HEK293T (cell line): ENCODE data around the gene KDM2B.

Source experiments
- ARNT ChIP-seq: fragments of 450-650 bp; IDR thresholded peaks from 2 replicates; pipeline ENCODE4 v1.6.1; 2017; ENCODE audit warnings: mild to moderate bottlenecking
- FOXA1 ChIP-seq: fragments of 450-650 bp; IDR thresholded peaks from 2 replicates; pipeline ENCODE4 v1.6.1; 2016; ENCODE audit warnings: mild to moderate bottlenecking
- NFRKB ChIP-seq: fragments of 450-650 bp; IDR thresholded peaks from 2 replicates; pipeline ENCODE4 v1.6.1; 2016; ENCODE audit warnings: mild to moderate bottlenecking, moderate library complexity
- SP1 ChIP-seq: fragments of 450-650 bp; IDR thresholded peaks from 2 replicates; pipeline ENCODE4 v1.6.1; 2017
- TARDBP ChIP-seq: fragments of 450-650 bp; IDR thresholded peaks from 2 replicates; pipeline ENCODE4 v1.6.1; 2016
- ZNF384 ChIP-seq: fragments of 450-650 bp; IDR thresholded peaks from 2 replicates; pipeline ENCODE4 v1.6.1; 2016

- TF ChIP-seq FOXA1 (no peak), ZNF384 (no peak), NFRKB (no peak), ARNT (no peak), SP1 (no peak), TARDBP (no peak)
Observed at GRCh38 chr12:121608301-121608700, 27.5 kb upstream of the KDM2B start.
